Measurements from ENCODE around the gene FRRS1L. TPM values are rescaled to one million over a fixed set of nuclear protein-coding genes. Genes with fewer than 3 reads are reported as not detected.
A peak's percentile ranks its signal among the peaks of the same experiment; 100 is the strongest.

Gene FRRS1L
- total RNA-seq, 1 experiment from 2014 or later = not detected

DNA sequence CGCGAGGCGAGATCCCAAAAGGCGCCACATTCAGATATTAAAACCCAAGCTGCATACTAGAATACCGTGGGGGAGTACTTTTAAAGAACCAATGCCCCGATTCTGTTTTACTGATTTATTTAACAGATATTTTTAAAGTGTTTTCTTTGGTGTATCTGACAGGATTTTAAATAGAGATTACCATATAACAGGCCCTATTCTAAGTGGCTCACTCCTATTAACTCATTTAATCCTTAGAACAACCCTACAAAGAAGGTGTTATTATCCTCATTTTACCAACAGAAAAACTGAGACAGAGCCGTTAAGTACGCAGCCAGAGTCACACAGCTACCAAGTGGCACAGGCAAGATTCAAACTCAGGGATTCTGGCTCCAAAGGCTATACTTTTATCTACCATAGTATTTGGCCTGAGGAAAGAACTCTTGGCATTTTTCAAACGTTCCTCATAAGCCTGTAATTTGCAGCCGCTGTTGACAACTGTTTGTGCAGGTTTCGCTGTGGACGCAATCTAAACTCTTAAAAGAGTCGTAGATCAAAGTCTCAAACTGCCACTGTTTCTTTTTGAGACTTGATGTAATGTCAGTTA lies 46.8 kb downstream of the FRRS1L start:
- intact Hi-C loops (cut with micrococcal nuclease; ENCODE audit: unreplicated experiment) = no loop called here
- H3K9me2 ChIP-seq (ENCODE audit: insufficient read depth) = no peaks in the 10 kb centered on the region; the same call in 1 of the 2 replicates
- TF ChIP-seq, protein P1, sequence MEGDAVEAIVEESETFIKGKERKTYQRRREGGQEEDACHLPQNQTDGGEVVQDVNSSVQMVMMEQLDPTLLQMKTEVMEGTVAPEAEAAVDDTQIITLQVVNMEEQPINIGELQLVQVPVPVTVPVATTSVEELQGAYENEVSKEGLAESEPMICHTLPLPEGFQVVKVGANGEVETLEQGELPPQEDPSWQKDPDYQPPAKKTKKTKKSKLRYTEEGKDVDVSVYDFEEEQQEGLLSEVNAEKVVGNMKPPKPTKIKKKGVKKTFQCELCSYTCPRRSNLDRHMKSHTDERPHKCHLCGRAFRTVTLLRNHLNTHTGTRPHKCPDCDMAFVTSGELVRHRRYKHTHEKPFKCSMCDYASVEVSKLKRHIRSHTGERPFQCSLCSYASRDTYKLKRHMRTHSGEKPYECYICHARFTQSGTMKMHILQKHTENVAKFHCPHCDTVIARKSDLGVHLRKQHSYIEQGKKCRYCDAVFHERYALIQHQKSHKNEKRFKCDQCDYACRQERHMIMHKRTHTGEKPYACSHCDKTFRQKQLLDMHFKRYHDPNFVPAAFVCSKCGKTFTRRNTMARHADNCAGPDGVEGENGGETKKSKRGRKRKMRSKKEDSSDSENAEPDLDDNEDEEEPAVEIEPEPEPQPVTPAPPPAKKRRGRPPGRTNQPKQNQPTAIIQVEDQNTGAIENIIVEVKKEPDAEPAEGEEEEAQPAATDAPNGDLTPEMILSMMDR (conservative IDR thresholded peaks at IDR 0.05) = no peak
- no peak for TF ChIP-seq EZH2 (IDR thresholded peaks at IDR 0.05; ENCODE audit: low read depth)
- no peak overlapping the region for H3K27ac ChIP-seq
- no peaks in the 10 kb centered on the region for H3K9me3 ChIP-seq (ENCODE audit: insufficient read depth, low read depth)
- H3K4me2 ChIP-seq = peak overlapping the region; percentile 77
- H3F3A ChIP-seq (ENCODE audit: insufficient read depth, low read depth) = peaks cover 7% of the 10 kb centered on the region; the same call in 1 of the 2 replicates
- H3K36me3 ChIP-seq (ENCODE audit: low read depth) = 0 out of 2 replicates have a peak, but pooled peaks cover 4% of the 10 kb centered on the region
- peak overlapping the region; percentile 81 for H3K4me3 ChIP-seq
- POLR2A ChIA-PET (ENCODE audit: unreplicated experiment) = interaction anchor here (0.6 to 0.9 kb wide), 5 partner anchors 9 to 350 kb away, joined by 6 to 9 read pairs (median 7); no protein-coding TSS in a partner anchor
- TSS peak; percentile 84 for BruUV-seq (replicated peaks)
- H3K4me1 ChIP-seq (replicated peaks; ENCODE audit: insufficient read depth) = peaks cover 35% of the 10 kb centered on the region
- peaks cover 20% of the 10 kb centered on the region for H4K20me1 ChIP-seq (ENCODE audit: insufficient read depth)
- H2AFZ ChIP-seq = peak overlapping the region; percentile 80
- H3K27me3 ChIP-seq (ENCODE audit: insufficient read depth, low read depth) = no peaks in the 10 kb centered on the region
- H3K79me2 ChIP-seq (ENCODE audit: low read depth) = peaks cover 45% of the 10 kb centered on the region
- no peak for DNase-seq
- CTCF ChIA-PET = interaction anchor here (0.6 kb wide), 2 partner anchors 115 to 148 kb away, joined by 3 read pairs; no protein-coding TSS in a partner anchor

DNA sequence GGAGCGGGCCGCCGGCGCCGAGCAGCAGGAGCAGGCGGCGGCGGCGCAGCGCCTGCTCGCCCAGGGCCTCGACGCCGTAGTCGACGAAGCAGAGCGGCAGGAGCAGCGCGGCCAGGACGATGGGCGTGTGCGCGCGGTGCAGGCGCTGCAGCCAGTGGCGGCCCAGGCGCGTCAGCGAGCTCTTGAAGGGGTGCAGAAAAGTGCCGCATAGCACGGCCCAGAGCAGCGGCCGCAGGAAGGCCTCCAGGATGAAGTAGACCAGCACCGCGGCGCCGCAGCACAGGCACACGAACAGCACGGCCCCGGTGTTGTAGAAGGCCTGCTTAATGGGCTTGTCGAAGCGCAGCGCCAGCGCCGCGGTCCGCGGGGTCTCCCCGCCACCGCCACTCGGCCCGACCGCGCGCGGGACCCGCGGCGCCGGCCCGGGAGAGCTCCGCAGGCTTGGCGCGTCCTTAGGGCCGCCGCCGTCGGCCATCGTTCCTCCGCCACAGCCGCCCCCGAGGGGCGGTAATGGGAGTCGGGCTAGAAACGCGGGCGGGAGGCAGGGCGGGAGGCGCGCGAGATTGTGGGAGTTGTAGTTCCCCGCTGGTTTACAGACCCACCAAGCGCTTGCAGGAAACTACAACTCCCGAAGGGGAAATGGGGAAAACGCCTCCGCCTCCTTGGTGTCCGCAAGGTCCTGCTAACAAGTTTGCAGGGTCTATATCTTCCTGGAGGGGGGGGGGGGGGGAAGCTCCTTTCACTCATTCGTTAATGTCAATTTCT lies 47.4 kb downstream of the FRRS1L start, which contains the start of gene TMEM245:
TMEM245 (minus strand) TSS at position 509 of the 765 bp plus-strand sequence; CDS start at position 475, 34 bp downstream.
- peaks cover 20% of the 10 kb centered on the region for H4K20me1 ChIP-seq (ENCODE audit: insufficient read depth)
- peaks cover 35% of the 10 kb centered on the region for H3K4me1 ChIP-seq (replicated peaks; ENCODE audit: insufficient read depth)
- peak within 1 kb of the TSS; percentile 38 for H3K27ac ChIP-seq
- peaks cover 52% of the 10 kb centered on the region for H3K79me2 ChIP-seq (ENCODE audit: low read depth)
- ChIA-PET POLR2A (ENCODE audit: unreplicated experiment) (interaction anchor here (0.6 to 0.9 kb wide), 6 partner anchors 8 to 351 kb away, joined by 3 to 9 read pairs (median 6); no protein-coding TSS in a partner anchor), CTCF (interaction anchor here (0.6 kb wide), 2 partner anchors 115 to 147 kb away, joined by 3 read pairs; no protein-coding TSS in a partner anchor)
- 0 out of 2 replicates have a peak, but pooled peaks cover 4% of the 10 kb centered on the region for H3K36me3 ChIP-seq (ENCODE audit: low read depth)
- peak within 1 kb of the TSS; percentile 81 for H3K4me3 ChIP-seq
- H3K4me2 ChIP-seq = peak within 1 kb of the TSS; percentile 85
- intact Hi-C loops (cut with micrococcal nuclease; ENCODE audit: unreplicated experiment) = loop anchor here (1.0 to 5.0 kb wide), 3 partner anchors 21 to 198 kb away; no protein-coding TSS in a partner anchor
- no TSS peak for BruUV-seq (replicated peaks)
- H3K27me3 ChIP-seq (ENCODE audit: insufficient read depth, low read depth) = no peaks in the 10 kb centered on the region
- no peaks in the 10 kb centered on the region for H3K9me3 ChIP-seq (ENCODE audit: insufficient read depth, low read depth)
- peak within 1 kb of the TSS; percentile 89 for H2AFZ ChIP-seq
- peaks cover 7% of the 10 kb centered on the region; the same call in 1 of the 2 replicates for H3F3A ChIP-seq (ENCODE audit: insufficient read depth, low read depth)
- H3K9me2 ChIP-seq (ENCODE audit: insufficient read depth) = no peaks in the 10 kb centered on the region; the same call in 1 of the 2 replicates
- TF ChIP-seq EZH2 (IDR thresholded peaks at IDR 0.05; ENCODE audit: low read depth) = no peak
- TF ChIP-seq, protein P1 (conservative IDR thresholded peaks at IDR 0.05) = no peak
- DNase-seq = peak; percentile 95 to 97

All from PC-9 (cell line).